MM.1S (cell line): ENCODE data around the gene LAMC3.

ENCODE experiments used
- DNase-seq: peaks from one replicate; pipeline ENCODE4 v3.0.0-alpha.2; 2015
- H2AFZ ChIP-seq: fragments of 300-600 bp; sonication (generic); 2 replicates; pipeline ENCODE4 v1.6.0; 2016; ENCODE audit warnings: antibody characterized with exemption, low read length
- H3F3A ChIP-seq: fragments of 300-600 bp; sonication (generic); 2 replicates; pipeline ENCODE4 v1.6.1; 2016; ENCODE audit warnings: mild to moderate bottlenecking, antibody characterized with exemption, low read length, moderate library complexity, mixed read lengths; ENCODE audit not compliant: insufficient read depth
- H3K27ac ChIP-seq: fragments of 300-600 bp; sonication (generic); 2 replicates; pipeline ENCODE4 v1.5.1; 2016; ENCODE audit warnings: mild to moderate bottlenecking, low read length
- H3K27me3 ChIP-seq: fragments of 300-600 bp; sonication (generic); replicated peaks from 2 replicates; pipeline ENCODE4 v1.6.0; 2016; ENCODE audit warnings: low read length; ENCODE audit not compliant: insufficient read depth
- H3K36me3 ChIP-seq: fragments of 300-600 bp; sonication (generic); replicated peaks from 2 replicates; pipeline ENCODE4 v1.6.1; 2016; ENCODE audit warnings: mild to moderate bottlenecking, low read length, mixed read lengths; ENCODE audit not compliant: insufficient read depth
- H3K4me1 ChIP-seq: fragments of 300-600 bp; sonication (generic); 2 replicates; pipeline ENCODE4 v1.6.1; 2016; ENCODE audit warnings: low read length, mixed read lengths
- H3K4me2 ChIP-seq: fragments of 300-600 bp; sonication (generic); 2 replicates; pipeline ENCODE4 v1.6.0; 2016; ENCODE audit warnings: low read depth, low read length
- H3K4me3 ChIP-seq: fragments of 300-600 bp; sonication (generic); 2 replicates; pipeline ENCODE4 v1.5.1; 2016; ENCODE audit warnings: low read length, mixed read lengths
- H3K79me2 ChIP-seq: fragments of 300-600 bp; sonication (generic); 2 replicates; pipeline ENCODE4 v1.6.1; 2016; ENCODE audit warnings: mixed run types, low read length, mixed read lengths
- H3K9ac ChIP-seq: fragments of 300-600 bp; sonication (generic); 2 replicates; pipeline ENCODE4 v1.6.1; 2016; ENCODE audit warnings: low read length, mixed read lengths
- H3K9me2 ChIP-seq: fragments of 300-600 bp; sonication (generic); replicated peaks from 2 replicates; pipeline ENCODE4 v1.6.1; 2016; ENCODE audit warnings: mild to moderate bottlenecking, low read length, mixed read lengths; ENCODE audit not compliant: insufficient read depth
- H3K9me3 ChIP-seq: fragments of 300-600 bp; sonication (generic); replicated peaks from 2 replicates; pipeline ENCODE4 v1.6.1; 2016; ENCODE audit warnings: mild to moderate bottlenecking, low read length, mixed read lengths; ENCODE audit not compliant: insufficient read depth
- H4K20me1 ChIP-seq: fragments of 300-600 bp; sonication (generic); 2 replicates; pipeline ENCODE4 v1.6.1; 2016; ENCODE audit warnings: mild to moderate bottlenecking, low read length, moderate library complexity, mixed read lengths; ENCODE audit not compliant: insufficient read depth
- EZH2 ChIP-seq: fragments of 300-600 bp; sonication (generic); optimal IDR thresholded peaks from 2 replicates; pipeline ENCODE3; 2017; ENCODE audit warnings: low read depth, mild to moderate bottlenecking, antibody characterized with exemption, low read length, mixed read lengths
- EZH2phosphoT487 ChIP-seq: fragments of 300-600 bp; sonication (generic); IDR thresholded peaks from 2 replicates; pipeline ENCODE4 v1.6.1; 2018; ENCODE audit warnings: antibody characterized with exemption, low read length
- TF ChIP-seq, protein P1 (sequence below): fragments of 300-600 bp; sonication (generic); IDR thresholded peaks from 2 replicates; pipeline ENCODE4 v1.5.1; 2016; ENCODE audit warnings: antibody characterized with exemption, low read length, mixed read lengths

LAMC3 gene

DNA sequence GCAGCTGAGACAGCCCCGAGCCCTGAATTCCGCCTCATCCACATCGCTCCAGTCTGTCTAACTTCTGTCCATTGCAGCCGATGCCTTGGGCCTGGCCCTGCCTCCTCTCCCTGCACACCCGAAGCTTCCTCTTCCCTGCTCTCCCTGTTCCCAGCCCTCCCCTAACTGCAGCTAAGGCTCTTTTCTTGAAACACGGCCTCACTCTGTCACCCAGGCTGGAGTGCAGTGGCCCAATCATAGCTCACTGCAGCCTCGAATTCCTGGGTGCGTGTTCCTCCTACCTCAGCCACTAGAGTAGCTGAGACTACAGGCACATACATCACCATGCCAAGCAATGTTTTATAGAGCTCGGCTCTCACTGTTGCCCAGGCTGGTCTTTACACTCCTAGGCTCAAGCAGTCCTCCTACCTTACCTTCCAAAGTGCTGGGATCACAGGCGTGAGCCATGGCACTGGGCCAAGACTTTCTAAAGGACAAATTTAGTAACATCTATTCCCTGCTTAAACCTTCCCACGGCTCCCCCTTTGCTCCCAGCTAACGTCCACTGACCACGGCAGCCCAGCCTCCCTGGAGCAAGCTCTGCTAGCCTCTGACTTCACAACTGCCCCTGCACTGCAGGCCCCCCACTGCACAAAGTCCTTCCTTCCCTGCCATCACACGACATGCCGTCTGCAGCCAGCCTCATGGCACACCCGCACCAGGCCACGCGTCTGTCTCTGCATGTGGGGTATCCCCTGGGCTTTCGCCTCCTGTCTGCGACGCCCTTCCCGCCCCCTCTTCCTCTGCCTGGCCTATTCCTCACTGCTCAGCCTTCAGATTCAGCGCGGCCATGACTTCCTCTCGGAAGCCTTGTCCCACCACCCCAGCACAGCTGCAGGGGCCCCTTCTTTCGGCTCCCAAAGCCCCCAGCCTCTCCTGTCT lies 28.6 kb downstream of the LAMC3 start:
- Histone ChIP-seq H3K4me1 (no peaks in the 10 kb centered on the region), H3K9me3 (no peaks in the 10 kb centered on the region), H4K20me1 (no peaks in the 10 kb centered on the region), H3K4me2 (no peak overlapping the region), H2AFZ (no peak overlapping the region), H3K27me3 (peaks cover 90% of the 10 kb centered on the region), H3K27ac (no peak overlapping the region), H3K79me2 (no peaks in the 10 kb centered on the region), H3K4me3 (no peak overlapping the region), H3K9me2 (no peaks in the 10 kb centered on the region), H3K9ac (no peak overlapping the region), H3F3A (no peaks in the 10 kb centered on the region), H3K36me3 (no peaks in the 10 kb centered on the region)
- TF ChIP-seq, protein P1, sequence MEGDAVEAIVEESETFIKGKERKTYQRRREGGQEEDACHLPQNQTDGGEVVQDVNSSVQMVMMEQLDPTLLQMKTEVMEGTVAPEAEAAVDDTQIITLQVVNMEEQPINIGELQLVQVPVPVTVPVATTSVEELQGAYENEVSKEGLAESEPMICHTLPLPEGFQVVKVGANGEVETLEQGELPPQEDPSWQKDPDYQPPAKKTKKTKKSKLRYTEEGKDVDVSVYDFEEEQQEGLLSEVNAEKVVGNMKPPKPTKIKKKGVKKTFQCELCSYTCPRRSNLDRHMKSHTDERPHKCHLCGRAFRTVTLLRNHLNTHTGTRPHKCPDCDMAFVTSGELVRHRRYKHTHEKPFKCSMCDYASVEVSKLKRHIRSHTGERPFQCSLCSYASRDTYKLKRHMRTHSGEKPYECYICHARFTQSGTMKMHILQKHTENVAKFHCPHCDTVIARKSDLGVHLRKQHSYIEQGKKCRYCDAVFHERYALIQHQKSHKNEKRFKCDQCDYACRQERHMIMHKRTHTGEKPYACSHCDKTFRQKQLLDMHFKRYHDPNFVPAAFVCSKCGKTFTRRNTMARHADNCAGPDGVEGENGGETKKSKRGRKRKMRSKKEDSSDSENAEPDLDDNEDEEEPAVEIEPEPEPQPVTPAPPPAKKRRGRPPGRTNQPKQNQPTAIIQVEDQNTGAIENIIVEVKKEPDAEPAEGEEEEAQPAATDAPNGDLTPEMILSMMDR = no peak
- no peak for TF ChIP-seq EZH2
- TF ChIP-seq EZH2phosphoT487 = no peak
- no peak for DNase-seq

DNA sequence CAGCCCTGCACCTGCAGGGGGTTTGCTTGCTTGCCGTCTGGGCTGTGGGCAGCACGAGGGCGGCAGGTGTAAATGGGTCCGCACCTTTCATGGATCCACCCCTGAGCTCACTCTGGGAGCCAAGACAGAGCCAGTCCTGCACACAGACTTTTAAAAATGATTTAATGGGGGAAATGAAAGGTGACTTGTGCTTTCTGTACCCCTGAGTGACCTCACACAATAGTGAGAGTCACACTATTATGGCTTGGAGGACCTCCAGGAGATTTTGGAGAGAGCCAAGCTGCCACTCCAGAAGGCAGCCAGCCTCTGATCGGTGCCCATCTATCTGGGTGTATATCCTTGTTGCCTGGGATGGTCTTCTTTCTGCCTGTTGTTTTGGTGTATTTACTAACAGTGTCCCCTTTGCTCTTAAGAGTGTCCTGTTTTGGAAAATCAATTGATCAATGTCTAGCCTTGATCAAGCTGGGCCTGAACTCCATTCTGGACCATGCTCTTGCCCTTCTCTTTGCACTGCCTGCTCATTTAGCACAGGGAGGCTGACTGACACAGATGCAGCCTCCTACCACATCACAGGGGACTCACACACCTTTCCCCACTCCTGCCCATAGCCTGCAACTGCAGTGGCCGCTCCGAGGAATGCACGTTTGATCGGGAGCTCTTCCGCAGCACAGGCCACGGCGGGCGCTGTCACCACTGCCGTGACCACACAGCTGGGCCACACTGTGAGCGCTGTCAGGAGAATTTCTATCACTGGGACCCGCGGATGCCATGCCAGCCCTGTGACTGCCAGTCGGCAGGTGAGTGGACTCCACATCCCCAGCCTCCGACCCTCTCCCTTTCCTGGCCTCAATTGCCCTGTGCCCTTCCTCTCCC lies 29.5 kb downstream of the LAMC3 start:
- no peak overlapping the region for H2AFZ ChIP-seq
- no peaks in the 10 kb centered on the region for H3K9me3 ChIP-seq
- H3K9me2 ChIP-seq = no peaks in the 10 kb centered on the region
- no peak for DNase-seq
- no peaks in the 10 kb centered on the region for H3F3A ChIP-seq
- H3K27ac ChIP-seq = no peak overlapping the region
- H3K27me3 ChIP-seq = peaks cover 89% of the 10 kb centered on the region
- H3K36me3 ChIP-seq = no peaks in the 10 kb centered on the region
- H3K4me2 ChIP-seq = no peak overlapping the region
- H3K4me3 ChIP-seq = no peak overlapping the region
- H3K4me1 ChIP-seq = no peaks in the 10 kb centered on the region
- H4K20me1 ChIP-seq = no peaks in the 10 kb centered on the region
- TF ChIP-seq, protein P1 = no peak
- TF ChIP-seq EZH2 (no peak), EZH2phosphoT487 (no peak)
- H3K79me2 ChIP-seq = no peaks in the 10 kb centered on the region
- H3K9ac ChIP-seq = no peak overlapping the region

DNA sequence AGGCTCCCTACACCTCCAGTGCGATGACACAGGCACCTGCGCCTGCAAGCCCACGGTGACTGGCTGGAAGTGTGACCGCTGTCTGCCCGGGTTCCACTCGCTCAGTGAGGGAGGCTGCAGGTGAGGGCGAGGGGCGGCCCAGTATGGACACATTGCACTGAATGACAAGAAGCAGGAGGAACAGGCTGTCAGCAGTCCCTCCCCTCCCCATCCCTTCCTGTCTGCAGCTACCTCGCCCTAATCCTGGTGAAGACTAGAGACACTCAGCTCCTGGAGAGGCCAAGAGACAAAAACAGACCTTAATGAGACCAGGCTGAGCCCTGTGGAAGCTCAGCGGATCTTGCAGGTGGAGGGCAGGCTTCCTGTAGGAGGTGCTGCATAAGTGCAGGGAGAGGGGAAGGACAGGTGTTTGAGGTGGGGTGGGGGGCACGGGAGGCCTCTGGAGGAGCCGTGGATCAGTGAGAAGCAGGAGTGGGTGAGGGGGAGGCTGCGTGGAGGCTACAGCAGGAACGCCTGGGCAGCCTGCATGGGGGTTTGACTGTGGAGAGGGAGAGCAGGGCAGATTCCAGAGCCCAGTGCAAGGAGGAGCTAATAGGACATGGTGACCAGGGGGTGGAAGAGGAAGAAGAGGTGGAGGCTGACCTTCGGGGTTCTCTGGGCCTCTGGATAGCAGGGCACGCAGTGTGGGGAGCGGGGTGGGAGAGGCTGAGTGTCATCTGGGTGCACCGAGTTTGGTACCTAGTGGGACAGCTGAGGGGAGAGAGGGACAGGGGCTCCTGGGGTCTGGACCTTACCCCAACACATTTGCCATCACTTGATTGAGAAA lies 30.4 kb downstream of the LAMC3 start:
- Histone ChIP-seq H3K36me3 (no peaks in the 10 kb centered on the region), H3K9me2 (no peaks in the 10 kb centered on the region), H3F3A (no peaks in the 10 kb centered on the region), H3K9me3 (no peaks in the 10 kb centered on the region), H3K4me2 (no peak overlapping the region), H3K9ac (no peak overlapping the region), H3K27me3 (peaks cover 83% of the 10 kb centered on the region), H3K27ac (no peak overlapping the region), H3K79me2 (no peaks in the 10 kb centered on the region), H2AFZ (no peak overlapping the region), H3K4me1 (no peaks in the 10 kb centered on the region), H4K20me1 (no peaks in the 10 kb centered on the region), H3K4me3 (no peak overlapping the region)
- TF ChIP-seq EZH2 (no peak), EZH2phosphoT487 (no peak)
- TF ChIP-seq, protein P1 = no peak
- no peak for DNase-seq
